Measurements from ENCODE around the gene CCSER1.

GRCh38 chr4:90621080-90621479 is 493.9 kb downstream of the CCSER1 start:
- no peak for TF ChIP-seq EZH2 (IDR thresholded peaks at IDR 0.05; ENCODE audit: borderline replicate concordance, low read depth, low read length, severe bottlenecking)
- TF ChIP-seq, protein P1, sequence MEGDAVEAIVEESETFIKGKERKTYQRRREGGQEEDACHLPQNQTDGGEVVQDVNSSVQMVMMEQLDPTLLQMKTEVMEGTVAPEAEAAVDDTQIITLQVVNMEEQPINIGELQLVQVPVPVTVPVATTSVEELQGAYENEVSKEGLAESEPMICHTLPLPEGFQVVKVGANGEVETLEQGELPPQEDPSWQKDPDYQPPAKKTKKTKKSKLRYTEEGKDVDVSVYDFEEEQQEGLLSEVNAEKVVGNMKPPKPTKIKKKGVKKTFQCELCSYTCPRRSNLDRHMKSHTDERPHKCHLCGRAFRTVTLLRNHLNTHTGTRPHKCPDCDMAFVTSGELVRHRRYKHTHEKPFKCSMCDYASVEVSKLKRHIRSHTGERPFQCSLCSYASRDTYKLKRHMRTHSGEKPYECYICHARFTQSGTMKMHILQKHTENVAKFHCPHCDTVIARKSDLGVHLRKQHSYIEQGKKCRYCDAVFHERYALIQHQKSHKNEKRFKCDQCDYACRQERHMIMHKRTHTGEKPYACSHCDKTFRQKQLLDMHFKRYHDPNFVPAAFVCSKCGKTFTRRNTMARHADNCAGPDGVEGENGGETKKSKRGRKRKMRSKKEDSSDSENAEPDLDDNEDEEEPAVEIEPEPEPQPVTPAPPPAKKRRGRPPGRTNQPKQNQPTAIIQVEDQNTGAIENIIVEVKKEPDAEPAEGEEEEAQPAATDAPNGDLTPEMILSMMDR (IDR thresholded peaks at IDR 0.05; ENCODE audit: borderline replicate concordance, extremely low read depth, low read length, poor library complexity, severe bottlenecking) = no peak
